ENCODE results near the gene RPL29.

The RPL29 gene

DNA sequence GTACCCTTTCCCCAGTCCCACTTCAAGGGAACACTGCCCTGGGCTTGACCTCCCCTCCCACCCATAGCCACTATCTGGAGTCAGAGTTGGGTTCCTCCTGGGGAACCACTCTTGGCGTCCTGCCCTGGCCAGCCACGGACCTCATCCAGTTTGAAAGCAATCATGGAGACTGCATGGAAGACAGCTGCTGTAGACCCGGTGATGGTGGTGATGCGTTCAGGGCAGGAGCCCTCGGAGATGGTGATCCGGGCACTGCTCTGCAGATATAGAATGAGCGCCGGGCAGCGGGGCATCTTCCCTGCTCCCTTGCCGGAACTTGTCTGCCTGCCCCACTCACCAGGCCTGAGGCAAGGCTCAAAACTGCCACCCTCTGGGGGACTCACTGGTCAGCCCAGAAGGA lies 35.3 kb downstream of the RPL29 start:
- H3K4me3 ChIP-seq (ENCODE audit: low read depth, low read length), result no peak overlapping the region
- H3K36me3 ChIP-seq (replicated peaks), result peaks cover 2% of the 10 kb centered on the region
- H3K27me3 ChIP-seq (replicated peaks), result no peaks in the 10 kb centered on the region
- in situ Hi-C loops (cut with HindIII; ENCODE audit: low pct_ligation_motif_present, low sequenced_read_pairs), result no loop called here
- TF ChIP-seq CTCF (IDR thresholded peaks at IDR 0.05; ENCODE audit: low read depth, low read length, missing control alignments), result no peak
- H3K27ac ChIP-seq, result no peak overlapping the region
- no peak for DNase-seq

DNA sequence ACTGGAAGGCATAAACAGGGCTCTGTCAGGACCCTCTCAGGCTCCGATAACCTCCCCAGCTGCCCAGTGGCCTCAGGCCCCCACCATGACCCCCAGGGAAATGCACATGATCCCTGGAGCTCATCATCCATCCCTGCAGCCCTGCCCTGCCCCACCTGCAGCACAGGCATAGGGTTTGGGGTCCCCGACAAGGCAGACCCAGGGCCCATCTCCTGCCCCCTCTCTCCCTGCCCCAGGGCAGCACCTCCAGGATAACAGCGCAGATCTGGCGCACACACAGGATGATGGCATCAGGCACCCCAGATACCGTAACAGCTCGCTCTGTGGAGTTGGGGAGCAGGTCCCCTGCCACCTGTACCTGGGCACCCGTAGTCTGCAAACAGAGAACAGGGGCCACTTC lies 36.0 kb downstream of the RPL29 start:
- peaks cover 2% of the 10 kb centered on the region for H3K36me3 ChIP-seq (replicated peaks)
- no peak for DNase-seq
- no peaks in the 10 kb centered on the region for H3K27me3 ChIP-seq (replicated peaks)
- H3K27ac ChIP-seq, result no peak overlapping the region
- in situ Hi-C loops (cut with HindIII; ENCODE audit: low pct_ligation_motif_present, low sequenced_read_pairs), result no loop called here
- H3K4me3 ChIP-seq (ENCODE audit: low read depth, low read length), result no peak overlapping the region
- TF ChIP-seq CTCF (IDR thresholded peaks at IDR 0.05; ENCODE audit: low read depth, low read length, missing control alignments), result no peak

DNA sequence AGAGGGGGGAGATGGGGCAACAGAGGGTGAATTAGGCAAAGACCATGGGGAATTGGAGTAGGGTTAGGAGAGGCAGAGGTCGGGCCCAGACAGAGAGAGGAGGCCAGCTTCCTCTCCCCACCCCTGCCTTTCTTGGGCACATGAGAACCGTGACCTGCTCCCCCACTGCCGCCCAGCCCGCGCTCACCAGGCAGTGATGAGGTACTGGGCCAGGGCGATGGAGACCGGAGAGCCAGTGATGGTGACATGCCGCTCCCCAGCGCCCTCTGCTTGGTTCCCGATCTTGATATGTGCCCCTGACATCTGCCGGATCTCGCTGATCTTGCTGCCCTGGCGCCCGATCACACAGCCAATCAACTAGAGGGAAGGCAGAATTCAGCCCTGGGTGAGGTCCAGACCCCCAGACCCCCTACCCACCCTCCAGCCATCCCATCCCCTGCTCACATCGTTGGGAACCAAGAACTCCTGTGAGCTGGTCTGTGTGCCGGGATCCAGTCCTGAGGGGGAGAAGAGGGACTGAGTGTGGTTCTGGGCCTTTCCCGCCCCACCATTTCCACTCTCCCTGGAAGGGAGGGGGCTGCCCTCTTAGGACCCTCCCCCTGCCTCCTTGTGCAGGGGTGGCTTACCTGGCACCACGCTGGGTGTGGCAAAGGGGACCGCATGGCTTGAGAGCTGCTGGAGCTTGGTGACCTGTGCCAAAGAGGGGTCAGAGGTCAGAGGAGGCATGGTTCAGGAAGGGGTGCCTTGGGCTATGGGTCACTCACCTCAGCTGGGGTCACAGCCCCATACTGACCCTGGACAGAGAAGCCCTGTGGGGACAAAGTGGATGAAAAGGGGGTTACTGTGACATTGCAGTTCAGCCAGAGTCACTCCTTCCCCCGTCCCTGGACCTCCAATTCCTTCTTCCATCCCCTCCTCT lies 36.8 kb downstream of the RPL29 start:
- no peaks in the 10 kb centered on the region for H3K27me3 ChIP-seq (replicated peaks)
- no peak for DNase-seq
- H3K36me3 ChIP-seq (replicated peaks), result peaks cover 2% of the 10 kb centered on the region
- H3K27ac ChIP-seq, result no peak overlapping the region
- no peak for TF ChIP-seq CTCF (IDR thresholded peaks at IDR 0.05; ENCODE audit: low read depth, low read length, missing control alignments)
- no peak overlapping the region for H3K4me3 ChIP-seq (ENCODE audit: low read depth, low read length)
- in situ Hi-C loops (cut with HindIII; ENCODE audit: low pct_ligation_motif_present, low sequenced_read_pairs), result no loop called here

GRCh38 chr3:51957520-51958205 lies 38.0 kb downstream of the RPL29 start:
- in situ Hi-C loops (cut with HindIII; ENCODE audit: low pct_ligation_motif_present, low sequenced_read_pairs), result no loop called here
- H3K27ac ChIP-seq, result no peak overlapping the region
- H3K27me3 ChIP-seq (replicated peaks), result no peaks in the 10 kb centered on the region
- peak; percentile 18 for TF ChIP-seq CTCF (IDR thresholded peaks at IDR 0.05; ENCODE audit: low read depth, low read length, missing control alignments)
- no peak overlapping the region for H3K4me3 ChIP-seq (ENCODE audit: low read depth, low read length)
- DNase-seq, result no peak
- peaks cover 2% of the 10 kb centered on the region for H3K36me3 ChIP-seq (replicated peaks)

DNA sequence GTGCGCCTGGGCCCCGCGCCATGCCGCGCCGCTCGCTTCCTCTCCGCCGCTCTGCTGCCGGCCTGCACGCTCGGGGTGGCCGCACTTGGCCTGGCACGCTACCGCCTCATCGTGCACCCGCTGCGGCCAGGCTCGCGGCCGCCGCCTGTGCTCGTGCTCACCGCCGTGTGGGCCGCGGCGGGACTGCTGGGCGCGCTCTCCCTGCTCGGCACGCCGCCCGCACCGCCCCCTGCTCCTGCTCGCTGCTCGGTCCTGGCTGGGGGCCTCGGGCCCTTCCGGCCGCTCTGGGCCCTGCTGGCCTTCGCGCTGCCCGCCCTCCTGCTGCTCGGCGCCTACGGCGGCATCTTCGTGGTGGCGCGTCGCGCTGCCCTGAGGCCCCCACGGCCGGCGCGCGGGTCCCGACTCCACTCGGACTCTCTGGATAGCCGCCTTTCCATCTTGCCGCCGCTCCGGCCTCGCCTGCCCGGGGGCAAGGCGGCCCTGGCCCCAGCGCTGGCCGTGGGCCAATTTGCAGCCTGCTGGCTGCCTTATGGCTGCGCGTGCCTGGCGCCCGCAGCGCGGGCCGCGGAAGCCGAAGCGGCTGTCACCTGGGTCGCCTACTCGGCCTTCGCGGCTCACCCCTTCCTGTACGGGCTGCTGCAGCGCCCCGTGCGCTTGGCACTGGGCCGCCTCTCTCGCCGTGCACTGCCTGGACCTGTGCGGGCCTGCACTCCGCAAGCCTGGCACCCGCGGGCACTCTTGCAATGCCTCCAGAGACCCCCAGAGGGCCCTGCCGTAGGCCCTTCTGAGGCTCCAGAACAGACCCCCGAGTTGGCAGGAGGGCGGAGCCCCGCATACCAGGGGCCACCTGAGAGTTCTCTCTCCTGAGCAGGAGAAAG lies 39.6 kb downstream of the RPL29 start:
- no peak for DNase-seq
- Histone ChIP-seq H3K36me3 (replicated peaks) (peaks cover 2% of the 10 kb centered on the region), H3K4me3 (ENCODE audit: low read depth, low read length) (peak overlapping the region; percentile 29), H3K27me3 (replicated peaks) (no peaks in the 10 kb centered on the region), H3K27ac (no peak overlapping the region)
- TF ChIP-seq CTCF (IDR thresholded peaks at IDR 0.05; ENCODE audit: low read depth, low read length, missing control alignments), result peak; percentile 71
- in situ Hi-C loops (cut with HindIII; ENCODE audit: low pct_ligation_motif_present, low sequenced_read_pairs), result no loop called here
